IPS-18c (cell line): ENCODE results near the gene NFS1.
"Not testable (repeated sequence)": the region's sequence is repeated elsewhere in the genome, so short reads cannot be mapped to it uniquely, and the experiment has no call there.

Source experiments
- H3K4me3 ChIP-seq: 2 replicates; pipeline ENCODE4 v1.7.0; 2013; ENCODE audit warnings: low read depth, mild to moderate bottlenecking, low read length, moderate library complexity; ENCODE audit not compliant: insufficient read depth
- H3K9me3 ChIP-seq: one replicate; pipeline ENCODE4 v1.6.1; 2013; ENCODE audit warnings: mild to moderate bottlenecking, low read length, moderate library complexity; ENCODE audit not compliant: control insufficient read depth, insufficient read depth

Gene NFS1

DNA sequence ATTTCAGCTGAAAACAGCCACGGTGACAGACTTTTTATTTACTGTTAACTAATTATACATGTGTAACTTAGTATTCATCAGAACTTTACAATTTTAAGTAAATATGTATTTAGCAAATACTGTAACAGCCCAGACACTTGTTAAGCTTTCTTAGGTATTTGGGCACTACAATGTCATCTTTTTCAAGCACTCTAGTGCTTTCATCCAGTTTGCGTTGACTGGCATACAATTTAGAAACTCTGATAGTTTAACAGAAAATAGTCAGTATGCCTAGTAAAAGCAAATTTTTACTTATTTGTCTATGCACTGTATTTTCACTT is 32.3 kb upstream of the NFS1 start:
- H3K4me3 ChIP-seq: no peak overlapping the region
- no peaks in the 10 kb centered on the region for H3K9me3 ChIP-seq

DNA sequence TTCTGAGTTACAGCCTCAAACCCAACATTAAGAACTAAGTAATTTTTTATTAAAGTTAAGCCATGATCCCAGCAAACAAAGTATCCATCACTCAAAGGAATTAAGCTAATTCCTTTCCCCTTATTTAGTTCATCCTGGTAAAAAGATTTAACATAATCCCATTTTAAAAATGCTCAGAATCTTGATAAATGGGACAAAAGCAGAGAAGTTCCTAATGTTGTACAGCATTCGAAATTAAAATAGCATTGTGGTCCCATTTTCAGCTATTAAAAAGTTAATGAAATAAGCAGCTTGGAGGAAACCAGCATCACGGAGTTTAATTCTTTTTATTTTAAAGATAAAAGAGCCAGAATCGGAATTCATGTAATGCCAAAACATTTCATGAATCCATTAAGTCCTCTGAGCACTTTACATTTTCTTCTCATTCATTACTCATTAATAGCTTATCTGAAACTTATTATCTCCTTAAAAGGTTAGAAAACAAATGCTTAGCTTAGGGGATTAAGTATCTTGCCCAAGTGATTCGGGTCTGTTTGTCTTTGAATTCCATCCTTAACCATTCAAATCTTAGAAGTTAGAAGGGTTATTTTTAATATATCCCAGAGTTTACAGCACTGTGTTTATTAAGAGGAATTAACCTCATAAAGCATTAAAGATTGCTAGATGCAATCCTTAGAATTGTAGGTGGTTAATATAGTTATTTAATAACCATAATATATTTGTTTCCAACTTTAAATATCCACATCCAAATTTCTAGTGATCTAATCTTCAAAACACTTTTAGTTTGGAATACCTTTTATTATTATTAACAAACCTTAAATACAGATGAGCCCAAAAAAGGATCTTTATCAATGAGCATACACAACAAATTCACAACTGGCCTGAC is 31.7 kb upstream of the NFS1 start:
- Histone ChIP-seq H3K9me3 (no peaks in the 10 kb centered on the region), H3K4me3 (no peak overlapping the region)

DNA sequence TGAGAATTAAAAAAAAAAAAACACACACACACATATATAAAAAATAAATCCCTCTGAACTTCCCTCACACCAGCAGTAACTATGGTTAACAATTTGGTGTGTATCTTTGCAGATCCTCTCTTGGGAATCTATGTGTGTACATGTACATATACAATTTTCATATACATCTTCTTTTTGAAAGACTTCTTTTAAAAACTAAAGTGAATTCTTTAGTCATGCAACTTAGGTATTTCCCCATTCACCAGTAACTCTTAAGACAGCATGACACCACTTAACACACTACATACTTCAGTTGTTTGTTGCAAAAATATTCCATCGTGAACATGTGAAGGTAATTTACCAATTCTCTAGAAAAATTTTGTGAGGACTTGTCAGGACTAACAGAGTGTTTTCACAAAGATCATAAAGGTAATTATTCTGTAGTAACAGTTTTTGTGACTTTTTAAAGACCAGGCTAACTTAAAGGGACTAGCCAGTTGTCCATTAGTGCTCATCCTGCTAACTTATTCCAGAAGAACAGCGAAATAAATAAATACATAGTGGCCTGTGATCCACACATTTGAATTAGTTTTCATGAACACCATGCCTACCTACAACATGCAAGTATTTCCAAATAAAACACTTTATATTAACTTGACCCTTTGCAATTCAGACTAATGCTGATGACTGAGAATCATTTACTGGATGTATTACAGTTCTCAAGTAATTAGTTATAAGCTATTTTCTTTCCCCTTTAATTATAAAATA is 30.9 kb upstream of the NFS1 start:
- no peak overlapping the region for H3K4me3 ChIP-seq
- H3K9me3 ChIP-seq: no peaks in the 10 kb centered on the region

GRCh38 chr20:35729283-35729807 is 30.2 kb upstream of the NFS1 start:
- H3K9me3 ChIP-seq: no peaks in the 10 kb centered on the region
- H3K4me3 ChIP-seq: no peak overlapping the region

GRCh38 chr20:35726842-35727711 is 27.9 kb upstream of the NFS1 start:
- H3K4me3 ChIP-seq: no peak overlapping the region
- no peaks in the 10 kb centered on the region for H3K9me3 ChIP-seq

- H3K4me3 ChIP-seq: no peak overlapping the region
- no peaks in the 10 kb centered on the region for H3K9me3 ChIP-seq
These were observed 25.4 kb upstream of the NFS1 start for GRCh38 chr20:35724321-35725230.

DNA sequence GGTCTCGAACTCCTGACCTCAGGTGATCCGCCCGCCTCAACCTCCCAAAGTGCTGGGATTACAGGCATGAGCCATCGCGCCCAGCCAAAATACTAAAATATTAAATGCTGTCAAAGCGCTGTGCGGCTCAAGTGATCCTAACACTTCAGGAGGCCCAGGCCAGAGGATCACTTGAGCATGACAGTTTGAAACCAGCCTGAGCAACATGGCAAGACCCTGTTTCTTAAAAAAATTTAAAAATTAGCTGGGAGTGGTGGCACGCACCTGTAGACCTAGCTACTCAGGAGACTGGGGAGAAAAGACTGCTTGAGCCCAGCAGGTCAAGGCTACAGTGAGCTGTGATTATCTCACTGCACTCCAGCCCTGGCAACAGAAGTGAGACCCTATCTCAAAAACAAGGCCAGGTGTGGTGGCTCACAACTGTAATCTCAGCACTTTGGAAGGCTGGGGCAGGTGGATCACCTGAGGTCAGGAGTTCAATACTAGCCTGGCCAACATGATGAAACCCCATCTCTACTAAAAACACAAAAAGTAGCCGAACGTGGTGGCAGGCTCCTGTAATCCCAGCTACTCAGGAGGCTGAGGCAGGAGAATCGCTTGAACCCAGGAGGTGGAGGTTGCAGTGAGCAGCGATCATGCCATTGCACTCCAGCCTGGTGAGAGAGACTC is 24.6 kb upstream of the NFS1 start:
- H3K9me3 ChIP-seq, H3K4me3 ChIP-seq: not testable (repeated sequence)

DNA sequence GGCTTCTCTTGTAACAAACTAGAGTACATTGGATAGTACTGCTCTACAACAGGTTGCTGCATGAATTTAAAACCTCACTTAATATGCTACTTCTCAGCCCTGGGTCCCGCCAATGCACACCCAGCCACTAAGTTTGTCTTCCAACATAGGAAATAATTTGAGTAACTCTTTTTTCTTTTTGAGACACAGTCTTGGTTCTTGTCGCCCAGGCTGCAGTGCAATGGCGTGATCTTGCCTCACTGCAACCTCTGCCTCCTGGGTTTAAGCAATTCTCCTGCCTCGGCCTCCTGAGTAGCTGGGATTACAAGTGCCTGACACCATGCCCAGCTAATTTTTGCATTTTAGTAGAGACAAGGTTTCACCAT is 24.1 kb upstream of the NFS1 start:
- H3K4me3 ChIP-seq, H3K9me3 ChIP-seq: not testable (repeated sequence)

DNA sequence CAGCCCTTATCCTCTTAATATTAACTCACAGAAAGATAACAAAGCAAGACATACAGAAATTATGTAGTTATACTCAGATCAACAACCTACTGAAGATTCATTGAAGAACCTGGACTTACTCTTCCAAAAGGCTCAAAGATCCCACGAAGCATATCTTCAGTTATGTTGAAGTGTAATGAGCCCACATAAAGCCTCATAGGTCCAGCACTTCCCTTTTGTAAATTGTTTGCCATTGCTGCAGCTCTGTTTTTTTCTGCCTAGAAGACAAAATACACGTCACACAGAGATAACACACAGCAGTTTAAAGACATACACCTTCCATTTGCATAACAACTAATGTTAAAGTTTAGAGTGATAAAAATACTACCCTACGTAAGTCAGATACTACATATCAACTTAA is 22.5 kb upstream of the NFS1 start:
- no peaks in the 10 kb centered on the region for H3K9me3 ChIP-seq
- no peak overlapping the region for H3K4me3 ChIP-seq

DNA sequence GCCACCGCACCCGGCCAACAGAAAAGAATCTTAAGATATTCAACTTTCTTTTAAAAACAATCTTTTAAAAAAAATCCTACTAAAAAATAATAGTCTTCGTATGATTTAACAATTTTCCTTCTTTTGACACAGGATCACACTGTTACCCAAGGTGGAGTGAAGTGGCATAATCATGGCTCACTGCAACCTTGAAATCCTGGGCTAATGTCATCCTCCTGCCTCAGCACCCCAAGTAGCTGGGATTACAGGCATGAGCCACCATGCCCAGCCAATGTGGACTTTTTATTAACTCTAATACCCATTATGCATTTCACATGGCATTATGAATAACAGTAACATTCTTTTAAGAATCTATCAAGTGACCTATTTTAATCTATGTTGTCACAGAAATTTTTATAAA is 22.1 kb upstream of the NFS1 start:
- H3K9me3 ChIP-seq: no peaks in the 10 kb centered on the region
- H3K4me3 ChIP-seq: no peak overlapping the region

GRCh38 chr20:35720165-35721123 is 21.3 kb upstream of the NFS1 start:
- H3K4me3 ChIP-seq: no peak overlapping the region
- H3K9me3 ChIP-seq: no peaks in the 10 kb centered on the region

- Histone ChIP-seq H3K4me3 (no peak overlapping the region), H3K9me3 (no peaks in the 10 kb centered on the region)
These were observed 20.6 kb upstream of the NFS1 start for GRCh38 chr20:35719717-35720116.

DNA sequence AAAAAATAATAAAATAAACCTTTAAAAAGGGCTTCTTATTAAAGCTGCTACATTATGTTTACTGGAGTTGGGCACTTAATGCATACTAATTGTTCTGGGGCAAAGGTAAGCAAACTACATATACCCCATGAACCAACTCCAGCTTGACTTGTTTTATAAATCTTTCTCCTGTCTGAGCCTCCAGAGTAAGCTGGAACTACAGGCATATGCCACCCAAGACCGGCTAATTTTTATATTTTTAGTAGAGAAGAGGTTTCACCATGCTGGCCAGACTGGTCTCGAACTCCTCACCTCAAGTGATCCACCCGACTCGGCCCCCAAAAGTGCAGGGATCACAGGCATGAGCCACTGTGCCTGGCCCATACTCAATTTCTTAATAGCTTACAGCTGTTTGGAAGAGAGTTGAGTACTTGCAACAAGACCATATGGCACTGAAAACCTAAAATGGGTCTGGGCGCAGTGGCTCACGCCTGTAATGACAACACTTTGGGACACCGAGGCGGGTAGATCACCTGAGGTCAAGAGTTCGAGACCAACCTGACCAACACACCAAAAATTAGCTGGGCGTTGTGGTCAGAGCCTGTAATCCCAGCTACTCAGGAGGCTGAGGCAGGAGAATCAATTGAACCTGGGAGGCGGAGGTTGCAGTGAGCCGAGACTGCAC is 20.0 kb upstream of the NFS1 start:
- Histone ChIP-seq H3K4me3 (no peak overlapping the region), H3K9me3 (no peaks in the 10 kb centered on the region)

DNA sequence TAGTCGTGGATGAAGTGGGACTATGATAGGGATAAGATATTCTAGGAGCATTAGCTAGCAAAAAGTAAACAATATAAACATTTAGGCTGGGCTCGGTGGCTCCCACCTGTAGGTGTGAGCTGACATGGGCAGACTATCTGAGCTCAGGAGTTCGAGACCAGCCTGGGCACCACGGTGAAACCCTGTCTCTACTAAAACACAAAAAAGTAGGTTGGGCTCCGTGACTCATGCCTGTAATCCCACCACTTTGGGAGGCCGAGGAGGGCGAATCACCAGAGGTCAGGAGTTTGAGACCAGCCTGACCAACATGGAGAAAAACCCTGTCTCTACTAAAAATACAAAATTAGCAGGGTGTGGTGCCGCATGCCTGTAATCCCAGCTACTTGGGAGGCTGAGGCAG is 19.2 kb upstream of the NFS1 start:
- not testable (repeated sequence) for H3K4me3 ChIP-seq, H3K9me3 ChIP-seq

- H3K4me3 ChIP-seq: no peak overlapping the region
- H3K9me3 ChIP-seq: no peaks in the 10 kb centered on the region
These were observed 17.2 kb upstream of the NFS1 start for GRCh38 chr20:35716330-35716729.
